Stimulated activated CD8-positive, alpha-beta memory T cell treated with anti-CD3 and anti-CD28 coated beads, Interleukin-12 subunit alpha, Interleukin-12 subunit beta, amount 100 ng/mL, for 24 hours (primary cell): ENCODE measurements around the gene ADM5.

Source experiments
- DNase-seq: peaks from one replicate; pipeline ENCODE4 v3.0.0-alpha.2; 2020; ENCODE audit errors: extremely low read depth

The ADM5 gene, protein sequence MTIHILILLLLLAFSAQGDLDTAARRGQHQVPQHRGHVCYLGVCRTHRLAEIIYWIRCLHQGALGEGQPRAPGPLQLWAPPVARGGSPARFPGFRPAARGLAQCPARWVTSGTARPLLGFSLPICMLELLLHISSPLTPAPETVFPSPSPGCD

DNA sequence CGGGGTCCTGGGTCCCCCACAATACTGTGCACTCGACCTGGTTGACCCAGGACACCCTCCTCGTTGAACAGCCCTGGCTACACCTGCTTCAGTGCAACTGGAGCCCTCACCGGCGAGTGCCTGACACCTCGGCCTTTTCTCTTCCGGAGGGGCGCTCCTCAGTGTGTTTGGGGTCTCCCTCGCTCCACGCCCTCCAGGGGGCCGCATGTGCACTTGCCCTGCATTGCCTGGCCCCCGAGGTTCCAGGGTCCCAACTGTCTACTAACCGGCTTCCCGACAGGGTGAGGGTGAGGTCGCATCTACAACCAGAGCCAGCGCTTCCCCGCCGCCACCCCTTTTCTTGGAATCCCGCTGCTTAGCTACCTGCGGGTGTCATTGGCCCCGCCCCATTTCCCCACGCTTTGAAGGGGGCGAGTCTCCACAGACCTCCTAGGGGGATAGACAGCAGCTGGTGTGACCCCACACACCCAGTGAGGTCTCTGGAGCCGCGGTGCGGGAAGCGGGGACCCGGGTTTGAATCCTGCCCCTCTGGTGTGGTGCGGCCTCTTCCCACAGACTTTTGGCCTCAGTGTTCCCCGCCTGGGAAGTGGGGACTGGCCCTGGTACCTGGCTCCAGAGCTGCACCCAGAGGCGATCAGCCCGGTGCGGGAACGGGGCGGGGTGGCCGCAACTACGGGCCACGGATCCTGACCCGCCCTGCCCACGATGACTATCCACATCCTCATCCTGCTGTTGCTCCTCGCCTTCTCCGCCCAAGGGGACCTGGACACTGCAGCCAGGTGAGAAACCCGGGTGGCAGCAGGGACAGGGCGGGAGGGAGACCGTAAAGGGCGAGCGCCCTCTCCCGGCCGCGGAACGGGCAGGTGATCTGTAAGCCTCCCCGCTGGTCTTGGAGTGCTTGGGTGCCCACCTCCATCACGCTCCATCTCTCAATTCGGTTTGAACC lies at the start of gene ADM5:
Gene ADM5, plus strand, starts transcription at position 462 of the 946 bp plus-strand sequence. Its CDS starts 244 bp downstream, at position 706.
- no peak for DNase-seq

DNA sequence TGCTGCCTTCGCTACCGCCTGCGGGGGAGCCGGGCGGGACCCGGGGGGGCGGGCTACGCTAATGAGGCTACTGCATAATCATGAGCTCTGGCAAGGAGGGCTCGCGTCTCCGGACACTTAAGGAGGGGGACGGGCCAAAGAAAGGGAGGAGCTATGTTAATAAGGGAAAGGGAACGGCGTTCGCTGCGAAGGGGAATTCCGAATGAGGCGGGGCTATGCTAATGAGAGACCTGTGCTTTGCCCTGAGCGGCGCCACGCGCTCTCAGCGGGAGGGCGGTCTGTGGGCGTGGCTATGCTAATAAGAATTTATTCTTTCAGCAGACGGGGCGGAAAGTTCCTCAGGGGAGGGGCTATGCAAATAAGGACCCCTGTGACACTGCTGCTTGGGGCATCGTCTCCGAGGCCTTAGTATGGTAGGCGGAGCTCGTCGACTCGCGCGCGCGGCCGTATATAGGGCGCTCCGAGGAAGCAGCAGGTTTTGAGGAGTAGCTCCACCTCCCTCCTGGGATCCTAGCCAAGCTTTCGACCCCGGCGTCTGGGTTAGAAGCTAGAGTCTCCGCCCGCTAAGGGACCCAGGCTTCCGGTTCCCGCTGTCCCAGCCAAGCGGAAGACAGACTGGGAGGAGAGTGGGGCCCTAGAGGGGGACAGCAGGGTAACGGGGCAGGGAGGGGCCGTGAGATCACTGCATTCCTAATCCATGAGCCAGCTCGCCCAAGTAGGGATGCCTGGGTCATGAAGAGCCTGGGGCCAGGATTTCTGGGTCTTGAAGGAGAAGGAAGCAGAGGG lies 49.1 kb upstream of the ADM5 start, which contains the start of gene RRAS:
Gene RRAS, minus strand, starts transcription at position 31 of the 786 bp plus-strand sequence. CDS start 45 bp downstream, outside the sequence.
- DNase-seq, result peak; percentile 100

DNA sequence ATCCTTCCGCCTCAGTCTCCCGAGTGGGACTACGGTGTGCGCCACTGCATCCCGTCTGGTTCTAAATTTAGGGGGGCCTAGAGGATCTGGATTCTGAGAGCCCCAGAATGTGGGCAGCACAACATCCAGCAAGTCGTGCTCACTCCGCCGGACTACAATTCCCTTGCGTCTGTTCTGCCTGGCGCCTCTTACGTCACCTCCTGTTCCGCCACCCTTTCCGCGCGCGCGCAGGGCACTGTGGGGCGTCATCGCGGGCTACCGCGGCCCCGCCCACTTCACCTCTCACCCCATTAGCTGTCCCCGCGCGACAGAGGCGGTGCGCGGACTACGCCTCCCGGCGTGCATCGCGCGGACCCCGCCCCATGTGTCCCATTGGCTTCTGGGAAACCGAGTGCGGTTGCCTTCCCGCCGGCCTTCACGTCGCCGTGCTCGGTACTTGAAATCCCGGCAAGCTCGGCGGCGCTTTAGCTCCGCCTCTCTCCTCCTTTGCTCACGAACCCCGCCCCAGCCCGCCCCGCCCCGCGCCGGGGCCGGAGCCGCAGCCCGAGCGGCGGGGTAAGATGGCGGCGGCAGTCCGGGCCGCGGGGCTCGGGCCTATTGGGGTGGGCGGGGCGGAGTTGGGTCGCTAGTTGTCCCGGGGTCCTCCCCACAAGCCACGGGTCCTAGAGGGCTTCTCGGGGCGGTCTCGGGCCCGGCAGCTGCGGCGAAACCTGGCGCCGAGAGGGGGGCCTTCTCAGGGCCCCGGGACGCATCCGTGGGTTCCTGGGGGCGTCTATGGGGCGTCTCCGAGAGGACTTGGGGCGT lies 47.5 kb upstream of the ADM5 start, which contains the start of gene SCAF1:
Gene SCAF1, plus strand, starts transcription at position 522 of the 804 bp plus-strand sequence. CDS start 2,818 bp downstream, outside the sequence.
- peak; percentile 97 for DNase-seq

DNA sequence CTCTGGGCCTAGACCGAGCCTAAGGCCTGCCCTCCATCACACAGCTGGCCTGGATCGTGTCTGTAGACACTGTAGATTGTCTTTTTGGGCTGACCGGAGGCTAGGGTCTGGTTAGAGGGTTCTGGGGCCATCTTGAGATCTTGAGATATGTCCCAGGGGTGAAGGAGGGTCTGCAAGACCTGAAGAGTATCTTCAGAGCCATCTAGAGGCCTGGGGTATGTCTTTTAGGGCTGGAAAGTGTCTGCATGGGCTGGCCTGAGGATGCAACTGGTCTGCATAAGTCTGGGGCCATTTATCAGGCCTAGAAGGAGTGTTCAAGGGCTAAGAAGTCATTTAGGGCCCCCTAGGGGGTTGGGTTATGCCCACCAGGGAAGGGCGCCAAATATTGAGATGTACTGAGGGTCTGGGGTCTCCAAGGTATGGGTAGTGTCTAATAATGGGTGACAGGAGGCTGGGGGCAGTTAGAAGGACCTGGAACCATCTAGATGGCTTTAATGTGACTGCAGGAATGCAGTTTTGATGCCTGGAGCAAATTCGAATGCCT lies 46.8 kb upstream of the ADM5 start:
- DNase-seq, result no peak

DNA sequence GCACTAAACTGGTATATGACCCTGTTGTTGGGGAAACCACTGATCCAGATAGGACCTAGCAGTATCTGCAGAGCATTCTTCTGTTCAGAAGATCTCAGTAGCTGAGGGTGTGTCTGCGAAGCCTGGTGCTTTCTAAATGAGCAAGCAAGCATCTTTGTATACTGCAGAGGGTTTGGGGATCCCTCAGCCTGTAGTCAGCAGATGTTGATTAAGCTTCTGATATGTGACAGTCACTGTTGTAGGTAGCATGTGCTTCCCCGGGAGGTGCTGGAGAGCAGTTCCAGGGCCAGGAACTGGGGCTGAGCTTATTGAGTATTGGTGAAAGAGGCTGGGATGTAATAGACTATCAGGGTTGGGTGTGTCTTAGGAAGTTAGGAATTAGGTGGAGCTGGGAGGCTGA lies 45.9 kb upstream of the ADM5 start:
- DNase-seq, result no peak

DNA sequence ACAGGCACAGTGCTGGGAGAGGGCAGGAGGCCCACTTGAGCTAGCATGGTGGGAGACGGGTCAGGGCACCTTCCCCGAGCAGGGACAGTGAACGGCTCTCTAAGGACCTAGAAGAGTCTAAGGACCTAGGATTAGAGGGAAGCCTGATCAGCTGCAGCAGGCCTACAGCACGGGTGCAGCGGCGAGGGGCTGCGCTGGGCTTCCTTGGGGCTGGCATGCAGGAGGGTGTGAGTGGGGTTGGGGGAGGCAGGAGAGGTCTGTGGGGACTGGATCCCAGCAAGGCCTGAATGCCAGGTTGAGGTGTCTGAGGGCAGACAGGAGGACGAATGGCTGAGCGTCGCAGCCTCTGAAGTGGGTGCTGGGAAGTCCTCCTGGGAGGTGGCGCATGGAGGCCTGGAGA lies 43.8 kb upstream of the ADM5 start:
- no peak for DNase-seq

DNA sequence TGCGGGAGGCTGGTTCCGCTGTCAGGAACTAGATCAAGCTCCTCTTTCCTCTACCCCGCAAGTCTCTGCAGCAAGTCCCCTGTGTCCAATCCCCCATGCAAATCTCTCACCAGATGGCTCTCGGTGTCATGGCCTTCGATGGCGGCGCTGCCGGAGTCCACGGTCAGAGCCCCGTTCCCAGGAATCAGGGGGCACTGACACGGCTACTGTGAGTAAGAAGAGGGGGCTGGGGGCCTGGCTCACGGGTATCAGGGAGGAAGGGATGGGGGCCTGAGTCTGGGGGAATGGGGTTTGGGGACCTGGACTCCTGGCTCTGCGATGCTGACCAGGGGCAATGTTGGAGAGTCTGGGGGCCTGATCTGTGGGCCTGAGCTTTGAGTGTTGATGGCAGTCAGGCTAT lies 43.4 kb upstream of the ADM5 start:
- DNase-seq, result no peak

DNA sequence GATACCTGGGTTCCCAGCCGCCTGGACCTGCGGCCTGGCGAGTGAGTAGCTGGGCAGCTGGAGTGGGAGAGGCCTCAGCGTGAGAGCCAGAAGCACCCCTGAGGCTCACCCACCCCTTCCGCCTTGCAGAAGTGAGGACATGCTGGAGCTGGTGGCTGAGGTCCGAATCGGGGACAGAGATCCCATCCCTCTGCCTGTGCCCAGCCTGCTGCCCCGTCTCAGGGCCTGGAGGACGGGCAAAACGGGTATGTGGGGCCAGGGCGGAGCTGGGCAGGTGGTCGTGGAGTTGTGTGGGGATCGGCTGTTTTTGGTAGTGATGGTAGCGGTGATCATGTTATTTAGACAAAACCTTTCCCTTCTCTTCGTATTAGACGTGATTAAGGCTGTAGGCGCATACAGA lies 42.8 kb upstream of the ADM5 start:
- DNase-seq, result no peak

DNA sequence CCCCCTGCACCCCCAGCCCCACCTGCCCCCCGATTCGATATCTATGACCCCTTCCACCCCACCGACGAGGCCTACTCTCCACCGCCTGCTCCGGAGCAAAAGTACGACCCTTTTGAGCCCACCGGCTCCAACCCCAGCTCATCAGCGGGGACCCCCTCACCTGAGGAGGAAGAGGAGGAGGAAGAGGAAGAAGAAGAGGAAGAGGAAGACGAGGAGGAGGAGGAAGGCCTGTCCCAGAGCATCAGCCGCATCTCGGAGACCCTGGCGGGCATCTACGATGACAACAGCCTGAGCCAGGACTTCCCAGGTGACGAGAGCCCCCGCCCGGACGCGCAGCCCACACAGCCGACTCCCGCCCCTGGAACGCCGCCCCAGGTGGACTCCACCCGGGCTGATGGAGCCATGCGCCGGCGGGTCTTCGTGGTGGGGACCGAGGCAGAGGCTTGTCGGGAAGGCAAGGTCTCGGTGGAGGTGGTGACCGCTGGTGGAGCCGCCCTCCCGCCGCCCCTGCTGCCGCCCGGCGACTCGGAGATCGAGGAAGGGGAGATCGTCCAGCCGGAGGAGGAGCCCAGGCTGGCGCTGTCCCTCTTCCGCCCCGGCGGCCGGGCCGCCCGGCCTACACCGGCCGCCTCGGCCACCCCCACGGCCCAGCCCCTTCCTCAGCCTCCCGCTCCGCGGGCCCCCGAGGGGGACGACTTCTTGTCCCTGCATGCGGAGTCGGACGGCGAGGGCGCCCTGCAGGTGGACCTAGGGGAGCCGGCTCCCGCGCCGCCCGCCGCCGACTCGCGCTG lies 38.2 kb upstream of the ADM5 start:
- DNase-seq, result no peak

DNA sequence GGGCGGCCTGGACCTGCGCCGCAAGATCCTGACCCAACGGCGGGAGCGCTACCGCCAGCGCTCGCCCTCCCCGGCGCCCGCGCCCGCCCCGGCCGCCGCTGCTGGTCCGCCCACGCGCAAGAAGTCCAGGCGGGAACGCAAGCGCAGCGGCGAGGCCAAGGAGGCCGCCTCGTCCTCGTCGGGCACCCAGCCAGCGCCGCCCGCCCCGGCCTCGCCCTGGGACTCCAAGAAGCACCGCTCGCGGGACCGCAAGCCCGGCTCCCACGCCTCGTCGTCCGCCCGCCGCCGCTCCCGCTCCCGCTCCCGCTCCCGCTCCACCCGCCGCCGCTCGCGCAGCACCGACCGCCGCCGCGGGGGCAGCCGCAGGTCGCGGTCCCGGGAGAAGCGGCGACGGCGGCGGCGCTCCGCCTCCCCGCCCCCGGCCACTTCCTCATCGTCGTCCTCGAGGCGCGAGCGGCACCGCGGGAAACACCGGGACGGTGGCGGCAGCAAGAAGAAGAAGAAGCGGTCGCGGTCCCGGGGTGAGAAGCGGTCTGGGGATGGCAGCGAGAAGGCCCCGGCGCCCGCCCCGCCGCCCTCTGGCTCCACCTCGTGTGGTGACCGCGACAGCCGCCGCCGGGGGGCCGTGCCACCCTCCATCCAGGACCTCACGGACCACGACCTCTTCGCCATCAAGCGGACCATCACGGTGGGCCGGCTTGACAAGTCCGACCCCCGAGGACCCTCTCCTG lies 37.4 kb upstream of the ADM5 start:
- no peak for DNase-seq

DNA sequence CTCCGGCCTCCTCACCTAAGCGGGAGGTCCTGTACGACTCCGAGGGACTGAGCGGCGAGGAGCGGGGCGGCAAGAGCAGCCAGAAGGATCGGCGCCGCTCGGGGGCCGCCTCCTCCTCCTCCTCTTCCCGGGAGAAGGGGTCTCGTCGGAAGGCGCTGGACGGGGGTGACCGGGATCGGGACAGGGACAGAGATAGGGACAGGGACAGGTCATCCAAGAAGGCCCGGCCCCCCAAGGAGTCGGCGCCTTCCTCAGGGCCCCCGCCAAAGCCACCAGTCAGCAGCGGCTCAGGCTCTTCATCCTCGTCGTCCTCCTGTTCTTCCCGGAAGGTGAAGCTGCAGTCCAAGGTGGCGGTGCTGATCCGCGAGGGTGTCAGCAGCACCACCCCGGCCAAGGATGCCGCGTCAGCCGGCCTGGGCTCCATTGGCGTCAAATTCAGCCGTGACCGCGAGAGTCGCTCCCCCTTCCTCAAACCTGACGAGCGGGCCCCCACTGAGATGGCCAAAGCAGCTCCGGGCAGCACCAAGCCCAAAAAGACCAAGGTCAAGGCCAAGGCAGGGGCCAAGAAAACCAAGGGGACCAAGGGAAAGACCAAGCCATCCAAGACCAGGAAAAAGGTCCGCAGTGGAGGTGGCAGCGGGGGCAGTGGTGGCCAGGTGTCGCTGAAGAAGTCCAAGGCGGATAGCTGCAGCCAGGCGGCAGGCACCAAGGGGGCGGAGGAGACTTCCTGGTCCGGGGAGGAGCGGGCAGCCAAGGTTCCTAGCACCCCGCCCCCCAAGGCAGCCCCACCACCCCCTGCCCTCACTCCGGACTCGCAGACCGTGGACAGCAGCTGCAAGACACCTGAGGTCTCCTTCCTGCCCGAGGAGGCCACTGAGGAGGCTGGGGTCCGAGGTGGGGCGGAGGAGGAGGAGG lies 36.6 kb upstream of the ADM5 start:
- DNase-seq, result no peak

DNA sequence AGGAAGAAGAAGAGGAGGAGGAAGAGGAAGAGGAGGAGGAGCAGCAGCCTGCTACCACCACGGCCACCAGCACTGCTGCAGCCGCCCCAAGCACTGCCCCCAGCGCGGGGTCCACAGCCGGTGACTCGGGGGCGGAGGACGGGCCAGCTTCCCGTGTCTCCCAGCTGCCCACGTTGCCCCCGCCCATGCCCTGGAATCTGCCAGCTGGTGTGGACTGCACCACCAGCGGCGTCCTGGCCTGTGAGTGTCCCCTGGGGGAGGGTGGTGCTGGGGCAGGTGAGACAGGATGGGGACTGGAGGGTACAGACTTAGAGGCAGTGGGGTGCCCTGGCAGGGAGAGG lies 36.0 kb upstream of the ADM5 start:
- DNase-seq, result no peak

DNA sequence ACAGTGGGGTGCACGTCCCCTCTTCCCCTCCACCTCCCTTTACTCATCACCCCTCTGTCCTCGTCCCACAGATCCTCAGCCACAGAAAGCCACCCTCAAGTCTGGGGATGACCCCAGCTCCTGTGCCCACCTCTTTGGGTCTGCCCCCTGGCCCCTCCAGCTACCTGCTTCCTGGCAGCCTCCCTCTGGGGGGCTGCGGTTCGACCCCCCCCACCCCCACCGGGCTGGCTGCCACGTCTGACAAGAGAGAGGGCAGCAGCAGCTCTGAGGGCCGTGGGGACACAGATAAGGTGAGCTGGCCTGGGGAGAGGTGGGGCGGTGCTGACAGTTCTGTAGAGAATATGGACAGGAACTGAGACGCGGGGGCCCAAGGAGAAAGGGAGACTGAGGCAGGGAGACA lies 34.8 kb upstream of the ADM5 start:
- DNase-seq, result no peak

DNA sequence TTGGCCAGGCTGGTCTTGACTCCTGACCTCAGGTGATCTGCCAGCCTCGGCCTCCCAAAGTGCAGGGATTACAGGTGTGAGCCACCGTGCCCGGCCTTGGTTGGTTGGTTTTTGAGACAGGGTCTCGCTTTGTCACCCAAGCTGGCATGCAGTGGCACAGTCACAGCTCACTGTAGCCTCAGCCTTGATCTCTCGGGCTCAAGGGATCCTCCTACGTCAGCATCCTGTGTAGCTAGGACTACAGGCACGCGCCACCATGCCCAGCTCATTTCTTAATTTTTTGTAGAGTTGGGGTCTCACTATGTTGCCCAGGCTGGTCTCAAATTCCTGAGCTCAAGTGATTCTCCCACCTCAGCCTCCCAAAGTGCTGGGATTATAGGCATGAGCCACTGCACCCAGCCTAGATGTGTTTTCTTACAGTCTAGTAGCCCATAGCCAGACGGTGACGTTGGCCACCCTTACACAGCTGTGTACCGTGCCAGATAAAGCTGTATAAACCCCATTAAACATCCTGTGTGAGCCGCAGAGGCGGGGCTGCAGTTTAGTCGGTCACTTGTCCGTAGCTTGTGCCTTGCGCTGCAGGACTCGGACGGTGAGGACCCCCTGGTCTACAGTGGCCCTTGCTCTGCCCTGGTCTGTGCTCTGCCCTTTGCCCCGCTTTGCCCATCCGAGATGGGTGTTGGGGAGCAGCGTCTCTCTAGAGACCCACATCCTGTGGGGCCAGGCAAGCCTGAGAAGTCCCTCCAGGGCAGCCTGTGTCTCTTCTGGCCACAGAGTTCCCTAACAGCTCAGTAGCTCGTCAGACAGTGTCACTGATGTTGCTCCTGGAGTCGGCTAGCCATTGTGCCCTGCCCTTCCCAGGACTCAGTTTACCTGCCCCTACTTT lies 33.6 kb upstream of the ADM5 start:
- DNase-seq, result no peak

DNA sequence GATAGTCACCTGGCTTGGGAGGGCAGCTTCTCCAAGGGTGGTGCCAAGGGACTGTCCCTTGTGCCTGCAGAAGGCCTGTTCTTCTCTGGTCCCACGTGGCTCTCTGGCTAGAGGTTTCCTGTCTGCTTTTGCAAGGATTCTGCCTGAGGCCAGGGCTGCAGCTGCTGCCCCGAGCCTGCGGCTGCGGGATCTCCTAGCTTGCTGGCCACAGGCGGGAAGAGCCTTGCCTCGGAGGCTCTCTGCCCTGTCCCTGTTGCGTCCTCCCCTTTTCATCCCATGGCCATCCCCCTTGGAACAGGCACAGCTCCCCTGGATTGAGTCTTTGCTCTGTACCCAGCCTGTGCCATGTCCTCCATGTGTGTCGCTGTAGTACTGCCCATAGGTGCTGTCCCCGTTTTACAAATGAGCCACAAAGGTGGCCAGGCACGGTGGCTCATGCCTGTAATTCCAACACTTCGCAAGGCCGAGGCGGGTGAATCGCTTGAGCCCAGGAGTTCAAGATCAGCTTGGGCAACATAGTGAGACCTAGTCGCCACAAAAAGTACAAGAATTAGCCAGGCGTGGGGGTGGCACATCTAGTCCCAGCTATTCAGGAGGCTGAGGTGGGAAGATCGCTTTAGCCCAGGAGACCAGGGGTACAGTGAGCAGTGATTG lies 32.8 kb upstream of the ADM5 start:
- DNase-seq, result no peak

DNA sequence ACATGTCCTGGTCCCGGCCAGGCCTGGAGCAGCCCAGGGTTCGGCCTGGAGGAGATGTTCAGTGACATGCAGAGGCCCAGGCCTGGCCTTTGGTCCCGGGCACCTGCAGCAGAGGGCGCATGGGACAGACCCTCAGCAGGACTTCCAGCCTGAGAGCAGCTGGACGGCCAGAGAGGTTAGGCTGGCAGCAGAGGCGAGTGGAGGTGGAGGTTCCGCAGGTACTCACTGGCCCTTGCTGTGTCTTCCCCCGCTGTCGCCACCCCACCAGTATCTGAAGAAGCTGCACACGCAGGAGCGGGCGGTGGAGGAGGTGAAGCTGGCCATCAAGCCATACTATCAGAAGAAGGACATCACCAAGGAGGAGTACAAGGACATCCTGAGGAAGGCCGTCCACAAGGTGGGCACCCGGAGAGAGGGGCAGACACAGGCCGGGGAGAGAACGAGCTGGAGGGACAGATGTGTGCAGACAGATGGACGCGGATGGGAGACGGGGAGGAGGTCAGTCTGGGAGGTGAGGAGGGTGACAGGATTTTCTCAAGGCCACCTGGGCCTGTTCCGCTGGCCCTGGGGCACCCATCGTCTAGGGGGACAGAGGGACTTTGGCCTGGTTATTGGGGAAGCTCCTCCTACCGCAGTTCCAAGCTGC lies 31.8 kb upstream of the ADM5 start:
- no peak for DNase-seq

DNA sequence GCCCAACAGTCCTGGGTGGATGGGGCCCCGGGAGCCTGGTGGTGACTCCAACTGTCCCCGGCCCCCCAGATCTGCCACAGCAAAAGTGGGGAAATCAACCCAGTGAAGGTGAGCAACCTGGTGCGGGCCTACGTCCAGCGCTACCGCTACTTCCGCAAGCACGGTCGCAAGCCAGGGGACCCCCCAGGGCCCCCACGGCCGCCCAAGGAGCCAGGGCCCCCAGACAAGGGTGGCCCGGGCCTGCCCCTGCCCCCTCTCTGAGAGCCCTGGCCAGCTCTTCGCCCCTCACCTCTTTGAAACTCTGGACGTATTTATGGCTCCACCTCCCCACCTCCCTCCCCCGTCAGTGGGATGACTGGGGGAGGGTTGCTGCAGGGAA lies 31.3 kb upstream of the ADM5 start:
- DNase-seq, result no peak
